GM19239 (cell line): ENCODE measurements around the gene YPEL2.

ENCODE experiments used
- DNase-seq: peaks from one replicate; pipeline ENCODE4 v3.0.0; 2011; ENCODE audit warnings: low spot score; ENCODE audit not compliant: insufficient read length
- FAIRE-seq: peaks from 2 replicates; lab custom pipeline; 2011; peaks lifted over from hg19 to GRCh38; lab: Jason Lieb, UNC

Gene YPEL2

GRCh38 chr17:59424331-59424730 is 92.9 kb downstream of the YPEL2 start:
- no peak for DNase-seq
- no peak for FAIRE-seq

- DNase-seq (no peak), FAIRE-seq (no peak)
These were observed 93.9 kb downstream of the YPEL2 start for GRCh38 chr17:59425085-59425931.

GRCh38 chr17:59426031-59426430 is 94.6 kb downstream of the YPEL2 start:
- no peak for FAIRE-seq
- DNase-seq, result no peak

GRCh38 chr17:59427425-59427921 is 96.0 kb downstream of the YPEL2 start:
- no peak for DNase-seq
- no peak for FAIRE-seq

- FAIRE-seq (no peak), DNase-seq (no peak)
These were observed 96.5 kb downstream of the YPEL2 start for GRCh38 chr17:59427996-59428395.

- DNase-seq (no peak), FAIRE-seq (no peak)
These were observed 97.5 kb downstream of the YPEL2 start for GRCh38 chr17:59428916-59429485.

- no peak for FAIRE-seq
These were observed 100.1 kb downstream of the YPEL2 start for GRCh38 chr17:59431601-59432000.

GRCh38 chr17:59432657-59433056 is 101.2 kb downstream of the YPEL2 start:
- FAIRE-seq (no peak), DNase-seq (no peak)

More at GRCh38 chr17:59431601-59432000, 100.1 kb downstream of the YPEL2 start:
- DNase-seq, result no peak

- DNase-seq (no peak), FAIRE-seq (no peak)
These were observed 102.1 kb downstream of the YPEL2 start for GRCh38 chr17:59433586-59433985.

GRCh38 chr17:59434429-59434828 is 103.0 kb downstream of the YPEL2 start:
- DNase-seq, result no peak
- FAIRE-seq, result no peak

GRCh38 chr17:59435238-59435637 is 103.8 kb downstream of the YPEL2 start:
- DNase-seq (no peak), FAIRE-seq (no peak)

- DNase-seq (no peak), FAIRE-seq (no peak)
These were observed 105.4 kb downstream of the YPEL2 start for GRCh38 chr17:59436900-59437299.

- peak; percentile 31 for FAIRE-seq
These were observed 106.4 kb downstream of the YPEL2 start for GRCh38 chr17:59437791-59438281.

GRCh38 chr17:59439262-59439661 is 107.8 kb downstream of the YPEL2 start:
- FAIRE-seq (no peak), DNase-seq (no peak)

More at GRCh38 chr17:59437791-59438281, 106.4 kb downstream of the YPEL2 start:
- DNase-seq, result no peak

- DNase-seq (no peak), FAIRE-seq (no peak)
These were observed 108.3 kb downstream of the YPEL2 start for GRCh38 chr17:59439741-59440211.

GRCh38 chr17:59440757-59441463 is 109.5 kb downstream of the YPEL2 start:
- FAIRE-seq, result peak; percentile 93
- DNase-seq, result peak; percentile 70

- DNase-seq, result no peak
- FAIRE-seq, result no peak
These were observed 110.1 kb downstream of the YPEL2 start for GRCh38 chr17:59441464-59442096.

- DNase-seq (no peak), FAIRE-seq (no peak)
These were observed 111.7 kb downstream of the YPEL2 start for GRCh38 chr17:59443106-59443505.
